ENCODE results near the gene BCHE.

DNA sequence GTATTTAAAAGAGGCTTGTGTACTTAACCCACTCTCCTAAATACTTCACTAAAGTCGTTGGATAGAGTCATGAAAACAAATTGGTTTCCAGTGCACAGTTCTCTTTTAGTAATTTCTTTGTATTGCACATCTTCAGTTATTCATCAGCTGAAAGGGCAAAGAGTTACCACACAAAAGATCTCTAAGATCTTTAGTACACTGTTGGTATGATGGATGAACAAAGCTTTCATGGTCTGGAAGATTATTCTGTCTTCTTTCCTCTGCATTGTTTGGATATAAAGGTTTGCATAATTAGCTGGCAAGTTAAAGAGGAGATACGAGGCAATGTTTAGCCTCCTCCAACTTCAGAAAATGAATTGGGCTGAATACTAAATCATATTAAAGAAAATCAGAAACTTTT is 40.5 kb downstream of the BCHE start:
- TF ChIP-seq POLR2AphosphoS5 (IDR thresholded peaks at IDR 0.05; ENCODE audit: borderline replicate concordance, low read depth, low read length) (no peak), EZH2 (IDR thresholded peaks at IDR 0.05) (no peak), FOXP2 (optimal IDR thresholded peaks at IDR 0.05; ENCODE audit: control extremely low read depth, extremely low read length, insufficient read depth) (no peak)

Data from SK-N-MC (cell line).